OCI-LY3 (cell line): ENCODE data around the gene DLK1.

Experiments used
- H2AFZ ChIP-seq: fragments of 200-600, 300-600 bp; shearing (Covaris generic); 2 replicates; pipeline ENCODE4 v1.6.0; 2014; ENCODE audit warnings: antibody characterized with exemption, low read depth, low read length
- H3K27ac ChIP-seq: fragments of 200-600, 300-600 bp; sonication (generic); 2 replicates; pipeline ENCODE4 v1.5.1; 2014; ENCODE audit warnings: mild to moderate bottlenecking, low read length, moderate library complexity, mixed read lengths
- H3K27me3 ChIP-seq: fragments of 200-600, 300-600 bp; sonication (generic); 2 replicates; pipeline ENCODE4 v1.6.1; 2014; ENCODE audit warnings: low read depth, low read length, mixed read lengths
- H3K36me3 ChIP-seq: fragments of 200-600, 300-600 bp; sonication (generic); replicated peaks from 2 replicates; pipeline ENCODE3; 2014; ENCODE audit warnings: low read depth, low read length, mixed read lengths
- H3K4me1 ChIP-seq: fragments of 300-600, 200-600 bp; sonication (generic); 2 replicates; pipeline ENCODE4 v1.6.1; 2014; ENCODE audit warnings: low read length, mixed read lengths
- H3K4me2 ChIP-seq: fragments of 200-600, 300-600 bp; sonication (generic); 2 replicates; pipeline ENCODE4 v1.6.1; 2014; ENCODE audit warnings: low read length, mixed read lengths
- H3K4me3 ChIP-seq: fragments of 300-600, 200-600 bp; sonication (generic); 2 replicates; pipeline ENCODE4 v1.5.1; 2014; ENCODE audit warnings: antibody characterized with exemption, mild to moderate bottlenecking, low read length, moderate library complexity
- H3K79me2 ChIP-seq: fragments of 300-600, 200-600 bp; shearing (Covaris generic); 2 replicates; pipeline ENCODE4 v1.6.1; 2014; ENCODE audit warnings: mild to moderate bottlenecking, low read length, mixed read lengths
- H3K9ac ChIP-seq: fragments of 300-600, 200-600 bp; shearing (Covaris generic); 2 replicates; pipeline ENCODE4 v1.6.0; 2014; ENCODE audit warnings: mild to moderate bottlenecking, low read length, moderate library complexity
- H3K9me3 ChIP-seq: fragments of 200-600, 300-600 bp; shearing (Covaris generic); 2 replicates; pipeline ENCODE4 v1.6.1; 2014; ENCODE audit warnings: low read length, mixed read lengths; ENCODE audit not compliant: insufficient read depth
- H4K20me1 ChIP-seq: fragments of 200-600, 300-600 bp; sonication (generic); 2 replicates; pipeline ENCODE4 v1.6.1; 2016; ENCODE audit warnings: low read length, mixed read lengths; ENCODE audit not compliant: insufficient read depth
- CTCF ChIP-seq: fragments of 200-600, 300-600 bp; sonication (generic); IDR thresholded peaks from 2 replicates; pipeline ENCODE4 v1.5.1; 2014; ENCODE audit warnings: antibody characterized with exemption, low read length, low read depth
- EZH2phosphoT487 ChIP-seq: fragments of 200-600 bp; shearing (Covaris generic); IDR thresholded peaks from 2 replicates; pipeline ENCODE4 v1.6.1; 2018; ENCODE audit warnings: antibody characterized with exemption, mixed run types, low read depth

The DLK1 gene

GRCh38 chr14:100734031-100734990 lies 7.6 kb downstream of the DLK1 start:
- no peaks in the 10 kb centered on the region for H3K27me3 ChIP-seq
- TF ChIP-seq CTCF (no peak), EZH2phosphoT487 (no peak)
- H3K9ac ChIP-seq = no peak overlapping the region
- no peaks in the 10 kb centered on the region for H3K4me1 ChIP-seq
- no peak overlapping the region for H3K27ac ChIP-seq
- H3K79me2 ChIP-seq = no peaks in the 10 kb centered on the region
- H4K20me1 ChIP-seq = no peaks in the 10 kb centered on the region
- no peak overlapping the region for H3K4me2 ChIP-seq
- no peaks in the 10 kb centered on the region for H3K9me3 ChIP-seq
- H3K4me3 ChIP-seq = no peak overlapping the region
- H2AFZ ChIP-seq = no peak overlapping the region
- H3K36me3 ChIP-seq = no peaks in the 10 kb centered on the region

- Histone ChIP-seq H3K4me3 (no peak overlapping the region), H3K27ac (no peak overlapping the region), H2AFZ (no peak overlapping the region), H3K4me2 (no peak overlapping the region), H4K20me1 (no peaks in the 10 kb centered on the region), H3K36me3 (no peaks in the 10 kb centered on the region), H3K79me2 (no peaks in the 10 kb centered on the region), H3K4me1 (no peaks in the 10 kb centered on the region), H3K9ac (no peak overlapping the region), H3K27me3 (no peaks in the 10 kb centered on the region), H3K9me3 (no peaks in the 10 kb centered on the region)
- TF ChIP-seq EZH2phosphoT487 = no peak
- TF ChIP-seq CTCF = no peak
Observed at GRCh38 chr14:100735271-100735670, 8.6 kb downstream of the DLK1 start.

GRCh38 chr14:100736269-100737180 lies 9.8 kb downstream of the DLK1 start:
- H3K27ac ChIP-seq = no peak overlapping the region
- H3K4me3 ChIP-seq = no peak overlapping the region
- no peak overlapping the region for H2AFZ ChIP-seq
- no peaks in the 10 kb centered on the region for H3K4me1 ChIP-seq
- H3K9me3 ChIP-seq = no peaks in the 10 kb centered on the region
- TF ChIP-seq CTCF (no peak), EZH2phosphoT487 (no peak)
- H3K36me3 ChIP-seq = no peaks in the 10 kb centered on the region
- H3K4me2 ChIP-seq = no peak overlapping the region
- H4K20me1 ChIP-seq = no peaks in the 10 kb centered on the region
- H3K79me2 ChIP-seq = no peaks in the 10 kb centered on the region
- no peak overlapping the region for H3K9ac ChIP-seq
- H3K27me3 ChIP-seq = no peaks in the 10 kb centered on the region

- TF ChIP-seq CTCF (no peak), EZH2phosphoT487 (no peak)
- no peaks in the 10 kb centered on the region for H4K20me1 ChIP-seq
- no peaks in the 10 kb centered on the region for H3K4me1 ChIP-seq
- H3K4me2 ChIP-seq = no peak overlapping the region
- H2AFZ ChIP-seq = no peak overlapping the region
- H3K36me3 ChIP-seq = no peaks in the 10 kb centered on the region
- no peak overlapping the region for H3K4me3 ChIP-seq
- no peaks in the 10 kb centered on the region for H3K27me3 ChIP-seq
- no peak overlapping the region for H3K9ac ChIP-seq
- H3K9me3 ChIP-seq = no peaks in the 10 kb centered on the region
- no peaks in the 10 kb centered on the region for H3K79me2 ChIP-seq
- H3K27ac ChIP-seq = no peak overlapping the region
Observed at GRCh38 chr14:100737526-100737925, 10.8 kb downstream of the DLK1 start.
